C4-2B (cell line): ENCODE results near the gene SLC47A2.
"Not testable (repeated sequence)": the region's sequence is repeated elsewhere in the genome, so short reads cannot be mapped to it uniquely, and the experiment has no call there.

Source experiments
- H3K27ac ChIP-seq: fragments of 450-650 bp; 2 replicates; pipeline ENCODE4 v1.5.1; 2017
- CTCF ChIP-seq: fragments of 450-650 bp; conservative IDR thresholded peaks from 2 replicates; pipeline ENCODE4 v1.5.1; 2017; ENCODE audit warnings: mild to moderate bottlenecking
- ZFX ChIP-seq: fragments of 450-650 bp; IDR thresholded peaks from 2 replicates; pipeline ENCODE4 v1.6.1; 2017

The SLC47A2 gene

GRCh38 chr17:19676896-19677295 lies 39.5 kb downstream of the SLC47A2 start:
- H3K27ac ChIP-seq, result no peak overlapping the region
- TF ChIP-seq ZFX (no peak), CTCF (no peak)

- no peak for TF ChIP-seq ZFX
- no peak for TF ChIP-seq CTCF
- H3K27ac ChIP-seq, result no peak overlapping the region
Measured at GRCh38 chr17:19673623-19674022, 42.8 kb downstream of the SLC47A2 start.

GRCh38 chr17:19672009-19672750 lies 44.2 kb downstream of the SLC47A2 start:
- TF ChIP-seq CTCF (no peak; the same call in 1 of the 2 replicates), ZFX (no peak)
- no peak overlapping the region for H3K27ac ChIP-seq

- TF ChIP-seq ZFX, result no peak
- TF ChIP-seq CTCF, result no peak
- H3K27ac ChIP-seq, result no peak overlapping the region
Measured at GRCh38 chr17:19671433-19671832, 45.0 kb downstream of the SLC47A2 start.

DNA sequence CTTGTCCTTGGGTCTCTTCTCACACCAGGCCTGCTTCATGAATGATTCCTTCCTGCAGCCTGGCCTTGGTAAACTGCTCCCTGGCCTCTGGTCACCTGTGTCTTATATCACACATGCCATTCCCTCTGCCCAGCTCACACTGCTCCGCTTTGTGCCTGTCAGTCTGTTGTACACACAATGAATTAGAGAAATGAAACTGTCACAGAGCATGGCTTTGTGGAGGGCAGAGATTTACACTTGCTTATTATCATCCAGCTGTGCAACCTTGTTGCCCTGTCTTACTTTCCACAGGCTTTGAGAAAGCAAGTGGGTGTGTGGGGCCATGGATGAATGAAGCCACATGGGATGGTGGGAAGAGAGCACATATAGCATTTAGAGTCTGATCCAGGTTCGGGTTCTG lies 45.5 kb downstream of the SLC47A2 start:
- no peak overlapping the region for H3K27ac ChIP-seq
- TF ChIP-seq ZFX, result no peak
- no peak for TF ChIP-seq CTCF

DNA sequence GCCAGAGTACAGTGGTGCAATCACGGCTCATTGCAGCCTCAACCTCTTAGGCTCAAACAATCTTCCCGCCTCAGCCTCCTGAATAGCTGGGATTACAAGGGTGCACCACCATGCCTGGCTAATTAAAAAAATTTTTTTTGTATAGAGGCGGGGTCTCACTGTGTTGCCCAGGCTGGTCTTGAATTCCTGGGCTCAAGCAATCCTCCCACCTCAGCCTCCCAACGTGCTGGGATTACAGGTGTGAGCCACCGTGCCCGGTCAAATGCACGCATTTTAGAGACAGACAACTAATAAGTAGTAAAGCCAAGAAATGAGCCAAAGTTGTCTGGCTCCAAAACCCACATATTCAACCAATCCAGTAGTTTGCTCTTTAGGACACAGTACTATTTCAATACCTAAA lies 46.7 kb downstream of the SLC47A2 start:
- not testable (repeated sequence) for H3K27ac ChIP-seq

DNA sequence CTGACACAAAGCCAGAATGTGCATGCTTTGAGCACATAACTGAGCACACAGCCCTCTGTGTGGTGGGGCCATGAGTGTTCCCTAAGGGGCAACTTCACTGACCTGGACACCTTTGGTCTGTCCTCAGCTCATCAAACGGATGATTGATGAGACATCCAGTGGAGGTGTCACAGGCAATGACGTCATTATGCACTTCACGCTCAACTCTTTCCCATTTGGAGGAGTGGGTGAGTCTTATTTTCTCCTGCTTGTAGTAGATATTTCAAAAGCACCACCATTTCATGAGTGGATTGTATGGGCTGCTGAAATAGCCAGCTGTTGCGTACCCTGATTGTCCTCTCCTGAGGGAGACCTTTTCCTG lies 51.6 kb downstream of the SLC47A2 start:
- TF ChIP-seq CTCF, result no peak
- no peak for TF ChIP-seq ZFX
- H3K27ac ChIP-seq, result no peak overlapping the region

DNA sequence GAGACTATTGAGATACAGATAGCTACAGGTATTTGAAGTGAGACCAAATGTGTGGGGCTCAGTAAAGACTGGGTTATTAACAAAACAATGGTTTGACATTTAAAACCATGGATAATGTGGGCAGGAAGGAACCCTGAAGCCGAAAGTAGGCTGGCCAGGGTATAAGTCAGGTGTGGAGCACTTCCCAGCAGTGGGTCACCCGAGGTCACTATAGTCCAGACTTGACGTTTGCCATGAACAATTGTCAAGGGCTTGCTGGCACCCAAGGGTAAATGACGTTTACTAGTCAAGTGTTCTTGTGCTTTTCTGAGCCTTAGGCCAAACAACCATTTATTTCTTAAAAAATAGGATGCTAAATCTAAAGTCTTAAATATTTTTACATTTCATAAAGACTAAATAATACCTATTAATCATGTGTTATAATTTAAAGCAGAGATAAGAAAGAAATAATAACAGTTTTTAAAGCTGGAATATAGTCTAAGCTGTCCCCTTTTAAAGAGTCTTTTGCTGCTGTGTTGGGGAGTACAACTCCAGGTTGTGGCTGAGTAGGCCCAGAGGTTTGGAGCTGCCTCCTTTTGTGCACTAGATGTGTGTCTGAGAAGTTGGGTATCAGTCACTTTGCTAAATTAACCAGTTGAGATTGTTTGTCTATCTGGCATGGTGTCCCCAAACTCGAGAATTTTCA lies 52.1 kb downstream of the SLC47A2 start:
- no peak for TF ChIP-seq CTCF
- no peak for TF ChIP-seq ZFX
- no peak overlapping the region for H3K27ac ChIP-seq
